GM21786 (cell line): ENCODE measurements around the gene GPR39.
A peak's percentile ranks its signal among the peaks of the same experiment; 100 is the strongest.
"Not testable (repeated sequence)": the region's sequence is repeated elsewhere in the genome, so short reads cannot be mapped to it uniquely, and the experiment has no call there.

Source experiments
- ATAC-seq: cut with Tn5 transposase; IDR thresholded peaks from one replicate; pipeline ENCODE4 v1.9.1; 2021; ENCODE audit not compliant: unreplicated experiment

Gene GPR39

GRCh38 chr2:132489150-132489549 lies 72.5 kb downstream of the GPR39 start:
- ATAC-seq, result no peak

- no peak for ATAC-seq
Observed at GRCh38 chr2:132495881-132496280, 79.3 kb downstream of the GPR39 start.

GRCh38 chr2:132496555-132496954 lies 80.0 kb downstream of the GPR39 start:
- ATAC-seq, result no peak

GRCh38 chr2:132497591-132497990 lies 81.0 kb downstream of the GPR39 start:
- no peak for ATAC-seq

- no peak for ATAC-seq
Observed at GRCh38 chr2:132503701-132504100, 87.1 kb downstream of the GPR39 start.

GRCh38 chr2:132515010-132515409 lies 98.4 kb downstream of the GPR39 start:
- ATAC-seq, result no peak

GRCh38 chr2:132517386-132517785 lies 100.8 kb downstream of the GPR39 start:
- no peak for ATAC-seq

GRCh38 chr2:132518302-132518701 lies 101.7 kb downstream of the GPR39 start:
- ATAC-seq, result no peak

- ATAC-seq, result no peak
Observed at GRCh38 chr2:132519566-132519965, 103.0 kb downstream of the GPR39 start.

- ATAC-seq, result no peak
Observed at GRCh38 chr2:132521341-132521740, 104.7 kb downstream of the GPR39 start.

- no peak for ATAC-seq
Observed at GRCh38 chr2:132522901-132523300, 106.3 kb downstream of the GPR39 start.

- ATAC-seq, result not testable (repeated sequence)
Observed at GRCh38 chr2:132537061-132537460, 120.5 kb downstream of the GPR39 start.

GRCh38 chr2:132538331-132538855 lies 121.8 kb downstream of the GPR39 start:
- no peak for ATAC-seq

- ATAC-seq, result no peak
Observed at GRCh38 chr2:132540166-132540565, 123.6 kb downstream of the GPR39 start.

- no peak for ATAC-seq
Observed at GRCh38 chr2:132542953-132543569, 126.5 kb downstream of the GPR39 start.

- no peak for ATAC-seq
Observed at GRCh38 chr2:132544006-132544630, 127.5 kb downstream of the GPR39 start.

- peak; percentile 68 for ATAC-seq
Observed at GRCh38 chr2:132547090-132547687, 130.6 kb downstream of the GPR39 start.

- no peak for ATAC-seq
Observed at GRCh38 chr2:132549935-132550670, 133.5 kb downstream of the GPR39 start.

- no peak for ATAC-seq
Observed at GRCh38 chr2:132550946-132551345, 134.3 kb downstream of the GPR39 start.

- ATAC-seq, result no peak
Observed at GRCh38 chr2:132557694-132558093, 141.1 kb downstream of the GPR39 start.

- ATAC-seq, result no peak
Observed at GRCh38 chr2:132559326-132559725, 142.7 kb downstream of the GPR39 start.

- ATAC-seq, result no peak
Observed at GRCh38 chr2:132559921-132560320, 143.3 kb downstream of the GPR39 start.
